Posterior vena cava (tissue), 2 donors: Measurements from ENCODE around the gene MSL3B. TPM values are rescaled to one million over a fixed set of nuclear protein-coding genes. Genes with fewer than 3 reads are reported as not detected.

ENCODE experiments used
- DNase-seq: peaks from one replicate; pipeline ENCODE4 v3.0.0-alpha.2; 2020; ENCODE audit warnings: low spot score
- intact Hi-C, 2 donors: fragments of 100-400 bp; cut with DNase I; formaldehyde crosslinking; loops; one replicate each; pipeline versions ENCODE4 v1.14.1 to v1.14.2; 2022 to 2023
- total RNA-seq, 2 donors: library from RNA; stranded (reverse); fragmentation: NEBNext Ultra II Directional; extraction: Animal tissue kit (Norgen Biotek cat#: 25700); gene quantifications; one replicate each; pipeline ENCODE4 v1.2.1, GENCODE V29; 2021
- donor health status: DM: yes; HTN: yes; CAD: no.
- donor health status: DM: yes; HTN: yes; CAD: no.

MSL3B gene

GRCh38 chr2:233821196-233821595 lies 47.0 kb downstream of the MSL3B start:
- intact Hi-C loops: loop anchor here in 1 of 2 donors (5.0 kb wide), 1 partner anchor 1686 kb away; no protein-coding TSS in a partner anchor
- peak; percentile 11 for DNase-seq

DNA sequence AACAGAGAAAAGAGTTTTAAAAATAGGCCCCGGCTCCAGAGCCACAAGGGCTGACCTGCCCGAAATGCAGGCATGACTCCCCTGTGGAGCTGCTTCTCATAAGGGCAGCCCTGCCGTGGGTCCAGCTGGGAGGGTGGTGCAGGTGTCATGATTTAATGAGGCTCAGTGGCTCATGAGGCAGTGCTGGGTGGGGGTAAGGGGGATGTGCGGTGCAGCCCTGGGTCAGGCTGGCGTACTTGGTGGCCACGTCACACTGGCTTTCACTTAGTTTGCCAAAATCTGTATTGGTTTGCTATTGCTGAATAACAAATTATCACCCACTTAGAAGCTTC lies 47.4 kb downstream of the MSL3B start:
- intact Hi-C loops: loop anchor here in 1 of 2 donors (5.0 kb wide), 1 partner anchor 1687 kb away; no protein-coding TSS in a partner anchor
- DNase-seq: peak; percentile 54

DNA sequence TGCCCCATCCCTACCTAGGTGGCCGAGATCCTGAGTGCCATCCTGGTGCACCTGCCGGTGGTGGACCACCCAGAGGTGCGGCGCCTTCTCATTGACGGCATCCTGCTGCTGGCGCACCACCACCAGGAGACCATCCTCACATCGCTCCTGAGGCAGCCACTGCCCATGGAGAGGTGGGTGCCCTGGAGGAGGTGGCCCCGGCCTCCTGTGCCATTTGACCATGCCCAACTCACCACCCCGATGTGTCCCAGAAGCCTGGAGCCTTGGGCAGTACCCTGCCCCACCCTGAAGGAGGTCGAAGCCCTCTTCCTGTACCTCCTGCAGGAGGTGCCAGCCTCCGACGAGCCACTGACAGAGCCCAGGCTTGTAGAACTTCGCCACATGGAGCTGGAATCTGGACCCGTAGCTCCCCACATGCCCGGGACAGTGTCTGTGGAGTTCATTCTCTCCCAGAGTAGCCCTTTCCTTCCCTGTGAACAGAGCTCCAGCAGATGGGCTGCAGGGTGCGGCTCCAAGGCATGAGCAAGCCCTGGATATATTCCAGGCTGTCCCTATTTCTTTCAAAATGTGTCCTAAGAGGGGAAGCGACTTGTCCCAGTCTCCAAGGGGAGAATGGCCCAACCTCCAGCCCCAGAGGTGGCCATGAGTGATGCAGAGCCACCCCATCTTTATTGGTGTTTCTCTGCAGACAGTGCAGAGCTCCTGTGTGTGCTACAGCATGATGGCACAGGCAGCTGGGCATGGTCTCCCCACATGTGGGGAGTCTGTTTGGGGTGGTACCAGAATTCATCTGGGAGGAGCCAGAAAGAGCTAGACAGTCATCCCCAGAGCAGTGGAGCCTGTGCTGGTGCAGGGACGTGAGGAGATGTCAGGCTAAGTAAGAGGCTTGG lies 48.1 kb downstream of the MSL3B start:
- peak; percentile 76 for DNase-seq

DNA sequence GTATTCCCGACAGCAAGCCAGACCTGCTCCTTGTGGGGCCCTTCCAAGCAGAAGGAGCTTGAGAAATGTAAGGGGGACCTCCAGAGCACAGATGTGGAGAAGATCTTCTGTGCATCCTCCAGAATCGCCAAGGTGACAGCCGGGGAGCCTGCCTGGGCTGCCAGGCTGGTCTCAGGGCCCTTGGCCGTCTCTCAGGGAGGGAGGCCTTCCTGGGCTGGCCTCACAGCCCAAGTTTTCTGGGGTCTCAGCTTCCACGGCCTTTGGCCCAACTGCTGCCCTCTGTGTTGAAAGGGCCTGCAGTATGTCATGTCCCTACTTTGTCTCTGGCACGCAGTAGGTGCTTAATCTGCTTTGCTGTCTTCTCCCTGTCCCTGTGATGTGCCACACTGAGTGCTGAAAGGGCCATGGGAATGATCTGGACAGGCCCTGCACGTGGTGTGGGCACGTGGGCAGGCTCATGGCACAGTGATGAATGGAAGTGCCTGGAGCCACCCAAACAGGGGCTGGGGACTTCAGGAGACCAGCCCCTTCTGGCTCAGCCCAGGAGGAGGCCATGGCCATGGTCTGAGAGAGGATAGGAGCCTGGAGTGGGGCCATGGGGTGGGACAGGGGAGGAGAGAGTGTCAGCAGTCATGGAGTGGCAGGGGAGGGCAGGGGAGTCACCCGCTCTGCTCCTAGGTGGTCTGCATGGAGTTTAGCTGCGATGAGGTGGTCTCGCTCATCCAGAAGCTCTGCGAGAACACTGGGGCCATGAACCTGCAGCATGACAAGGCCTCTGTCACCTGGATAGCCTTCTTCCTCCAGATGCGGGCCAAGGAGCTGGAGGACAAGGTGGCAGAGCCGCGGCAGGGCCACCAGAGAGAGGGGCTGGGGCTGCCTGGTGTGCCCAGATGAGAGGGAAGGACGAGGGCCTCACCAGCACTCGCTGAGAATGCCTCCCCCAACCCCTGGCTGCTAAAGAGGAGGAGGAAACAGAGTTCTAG lies 49.3 kb downstream of the MSL3B start:
- intact Hi-C loops: no loop called here
- DNase-seq: peak; percentile 79

More for the DNA sequence above, 48.1 kb downstream of the MSL3B start:
- intact Hi-C loops: loop anchor here in 1 of 2 donors (5.0 kb wide), 1 partner anchor 1687 kb away; no protein-coding TSS in a partner anchor

- intact Hi-C loops: no loop called here
- peak; percentile 74 for DNase-seq
These were observed 50.1 kb downstream of the MSL3B start for GRCh38 chr2:233817995-233818638.

DNA sequence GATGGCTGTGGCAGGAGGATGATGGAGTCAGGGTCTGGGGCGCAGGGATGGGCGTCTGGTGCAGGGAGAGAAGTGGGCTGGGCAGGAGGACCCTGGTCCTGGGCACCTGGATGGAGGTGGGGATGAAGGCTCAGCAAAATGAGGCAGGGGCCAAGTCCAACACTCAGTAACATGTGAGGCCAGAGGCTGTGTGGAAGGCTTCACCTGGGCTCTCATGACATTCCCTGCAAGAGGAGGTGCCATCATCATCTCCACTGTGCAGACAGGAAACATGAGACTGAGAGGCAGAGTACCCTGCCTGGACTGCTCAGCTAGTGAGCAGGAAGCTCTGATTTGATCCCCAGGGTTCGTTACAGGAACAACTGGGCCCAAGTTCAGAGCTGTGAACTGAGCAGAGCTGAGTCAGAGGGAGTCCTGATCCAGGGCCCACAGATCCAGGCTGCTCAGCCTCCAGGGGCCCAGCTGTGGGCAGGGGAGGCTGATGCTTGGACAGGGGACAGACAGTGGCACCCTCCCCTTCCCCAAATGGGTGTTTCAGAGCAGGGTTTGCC lies 50.8 kb downstream of the MSL3B start:
- intact Hi-C loops: no loop called here
- peak; percentile 48 for DNase-seq

DNA sequence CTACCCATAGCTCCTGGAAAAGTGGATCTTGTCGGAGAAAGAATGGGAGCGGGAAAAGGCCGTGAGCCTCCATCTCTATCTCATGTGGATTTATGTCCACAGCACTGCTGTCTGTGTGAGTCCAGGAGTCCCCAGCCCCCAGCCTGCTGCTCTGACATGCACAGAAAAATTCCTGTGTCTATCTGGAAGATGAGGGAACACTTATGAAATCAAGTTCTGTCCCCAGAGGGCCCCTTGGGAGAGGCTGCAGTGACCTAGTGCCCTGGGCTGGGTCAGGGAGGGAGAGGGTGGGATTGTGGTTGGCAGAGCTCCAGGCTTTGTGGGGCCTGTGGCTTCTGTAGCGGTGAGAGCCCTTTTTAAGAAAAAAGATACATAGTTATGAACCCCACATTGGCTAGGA lies 51.4 kb downstream of the MSL3B start:
- intact Hi-C loops: no loop called here
- peak; percentile 53 for DNase-seq

GRCh38 chr2:233816334-233816733 lies 51.9 kb downstream of the MSL3B start:
- peak; percentile 16 for DNase-seq
- intact Hi-C loops: no loop called here

GRCh38 chr2:233815861-233816260 lies 52.3 kb downstream of the MSL3B start:
- intact Hi-C loops: no loop called here
- no peak for DNase-seq

Other genes starting within 250 kb of the MSL3B start
- not detected for gene UGT1A10, start 231.9 kb downstream of the MSL3B start, total RNA-seq
- not detected for gene UGT1A9, start 196.5 kb downstream of the MSL3B start, total RNA-seq
- gene UGT1A7, start 186.5 kb downstream of the MSL3B start, total RNA-seq: not detected
- not detected for gene UGT1A6, start 175.5 kb downstream of the MSL3B start, total RNA-seq
- gene UGT1A5, start 155.5 kb downstream of the MSL3B start, total RNA-seq: not detected
- not detected for gene UGT1A4, start 149.7 kb downstream of the MSL3B start, total RNA-seq
- gene UGT1A3, start 139.3 kb downstream of the MSL3B start, total RNA-seq: not detected
- gene UGT1A1, start 108.1 kb downstream of the MSL3B start, total RNA-seq: not detected
- gene MROH2A, start 90.1 kb downstream of the MSL3B start, total RNA-seq: not detected
- under 1 TPM in 1 of 2 donors, not detected in 1; 0.42 TPM for gene HJURP, start 13.9 kb downstream of the MSL3B start, total RNA-seq
- gene TRPM8, start 49.0 kb upstream of the MSL3B start, total RNA-seq: not detected
- gene SPP2, start 182.3 kb upstream of the MSL3B start, total RNA-seq: not detected